Measurements from ENCODE around the gene UPK3B. TPM values are rescaled to one million over a fixed set of nuclear protein-coding genes. Genes with fewer than 3 reads are reported as not detected.
"Not testable (repeated sequence)": the region's sequence is repeated elsewhere in the genome, so short reads cannot be mapped to it uniquely, and the experiment has no call there.

Gene UPK3B
- not detected for total RNA-seq (ENCODE audit: insufficient read depth, low replicate concordance)

GRCh38 chr7:76509931-76510877 lies at the start of gene UPK3B:
UPK3B (plus strand) TSS chr7:76510552; CDS start chr7:76510653, 101 bp downstream.
- DNase-seq (ENCODE audit: low spot score): peak; percentile 50

- DNase-seq (ENCODE audit: low spot score): not testable (repeated sequence)
Observed at GRCh38 chr7:76460767-76461166, 49.6 kb upstream of the UPK3B start.

GRCh38 chr7:76461464-76462101 lies 48.8 kb upstream of the UPK3B start, which contains the start of gene DTX2:
DTX2 (plus strand) TSS chr7:76461709; CDS start chr7:76480510, 18,801 bp downstream.
- not testable (repeated sequence) for DNase-seq (ENCODE audit: low spot score)

GRCh38 chr7:76462271-76462882 lies 48.0 kb upstream of the UPK3B start:
- not testable (repeated sequence) for DNase-seq (ENCODE audit: low spot score)

- DNase-seq (ENCODE audit: low spot score): not testable (repeated sequence)
Observed at GRCh38 chr7:76464959-76465358, 45.4 kb upstream of the UPK3B start.

- DNase-seq (ENCODE audit: low spot score): not testable (repeated sequence)
Observed at GRCh38 chr7:76465950-76466349, 44.4 kb upstream of the UPK3B start.

GRCh38 chr7:76467743-76468404 lies 42.5 kb upstream of the UPK3B start:
- DNase-seq (ENCODE audit: low spot score): not testable (repeated sequence)

GRCh38 chr7:76471556-76472221 lies 38.7 kb upstream of the UPK3B start:
- not testable (repeated sequence) for DNase-seq (ENCODE audit: low spot score)

GRCh38 chr7:76473097-76473496 lies 37.3 kb upstream of the UPK3B start:
- DNase-seq (ENCODE audit: low spot score): not testable (repeated sequence)

GRCh38 chr7:76476280-76476679 lies 34.1 kb upstream of the UPK3B start:
- DNase-seq (ENCODE audit: low spot score): not testable (repeated sequence)

- DNase-seq (ENCODE audit: low spot score): not testable (repeated sequence)
Observed at GRCh38 chr7:76476742-76477474, 33.4 kb upstream of the UPK3B start.

GRCh38 chr7:76479628-76480027 lies 30.7 kb upstream of the UPK3B start:
- not testable (repeated sequence) for DNase-seq (ENCODE audit: low spot score)

GRCh38 chr7:76480403-76481253 lies 29.7 kb upstream of the UPK3B start:
- DNase-seq (ENCODE audit: low spot score): not testable (repeated sequence)

GRCh38 chr7:76482660-76483059 lies 27.7 kb upstream of the UPK3B start:
- not testable (repeated sequence) for DNase-seq (ENCODE audit: low spot score)

GRCh38 chr7:76483081-76483480 lies 27.3 kb upstream of the UPK3B start:
- DNase-seq (ENCODE audit: low spot score): not testable (repeated sequence)

- DNase-seq (ENCODE audit: low spot score): not testable (repeated sequence)
Observed at GRCh38 chr7:76484456-76484855, 25.9 kb upstream of the UPK3B start.

GRCh38 chr7:76485822-76486610 lies 24.3 kb upstream of the UPK3B start:
- not testable (repeated sequence) for DNase-seq (ENCODE audit: low spot score)

- DNase-seq (ENCODE audit: low spot score): not testable (repeated sequence)
Observed at GRCh38 chr7:76486618-76487017, 23.7 kb upstream of the UPK3B start.

Data from umbilical cord (tissue), 2 donors.